Stimulated activated CD8-positive, alpha-beta memory T cell treated with anti-CD3 and anti-CD28 coated beads, Interleukin-4, amount 100 ng/mL, for 48 hours (primary cell): ENCODE results near the gene LDLRAD4.
"Not testable (repeated sequence)": the region's sequence is repeated elsewhere in the genome, so short reads cannot be mapped to it uniquely, and the experiment has no call there.

Experiments
- DNase-seq: peaks from one replicate; pipeline ENCODE4 v3.0.0-alpha.2; 2020

Gene LDLRAD4

GRCh38 chr18:13313006-13313686 is 94.6 kb downstream of the LDLRAD4 start:
- no peak for DNase-seq

DNA sequence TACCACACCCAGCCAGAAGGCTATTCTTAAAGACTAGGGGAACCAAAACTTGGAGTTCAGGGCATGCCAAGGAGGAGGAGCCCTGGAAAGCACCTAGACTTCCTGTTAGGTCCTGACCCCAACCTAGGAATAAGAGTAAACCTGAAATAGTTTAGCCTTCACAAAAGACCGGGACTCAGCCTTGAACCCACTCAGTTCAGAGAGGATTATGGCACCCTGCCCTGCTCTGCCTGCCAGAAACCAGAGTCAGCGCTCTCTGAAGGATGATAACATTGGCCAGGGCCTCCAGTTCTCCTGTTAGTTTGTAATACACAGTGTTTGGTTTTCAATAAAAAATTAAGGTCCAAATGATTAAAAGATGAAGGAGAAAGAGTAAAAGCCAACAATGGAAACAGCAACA is 96.4 kb downstream of the LDLRAD4 start:
- DNase-seq: no peak

DNA sequence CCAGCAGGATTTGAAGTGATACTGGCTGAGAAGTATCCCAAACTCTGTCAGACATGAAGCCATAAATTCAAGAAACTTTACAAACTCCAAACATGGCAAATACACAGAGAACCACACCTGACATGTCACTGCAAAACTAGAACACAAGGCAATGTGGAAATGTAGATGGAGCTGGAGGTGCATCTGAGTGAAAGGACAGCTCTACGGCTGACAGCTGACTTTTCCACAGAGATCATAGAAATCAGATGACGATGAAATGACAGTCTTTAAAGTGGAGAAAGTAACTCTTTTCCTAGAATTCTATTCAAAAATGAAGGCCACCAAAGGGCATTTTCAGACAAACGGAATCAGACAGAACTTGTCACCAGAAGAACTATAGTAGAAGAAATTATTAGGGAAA is 97.5 kb downstream of the LDLRAD4 start:
- no peak for DNase-seq

DNA sequence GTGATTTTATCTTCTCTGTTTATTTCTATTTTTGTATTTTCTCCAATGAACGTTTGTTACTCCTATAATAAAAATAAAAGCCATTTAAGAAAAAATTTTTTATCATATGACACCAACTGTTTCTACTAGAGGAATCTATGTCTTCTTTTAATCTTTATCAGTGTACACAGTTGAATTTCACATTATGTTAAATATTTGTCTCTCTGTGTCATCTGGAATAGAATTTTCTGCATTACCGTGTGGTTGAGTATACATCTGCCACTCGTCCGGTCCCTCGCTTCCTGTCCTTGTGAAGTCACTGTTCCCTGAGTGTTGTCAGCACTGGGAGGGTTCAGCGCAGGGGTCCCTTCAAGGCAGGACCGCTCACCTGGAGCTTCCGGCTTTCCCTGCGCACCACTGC is 99.2 kb downstream of the LDLRAD4 start:
- DNase-seq: no peak

GRCh38 chr18:13318731-13319501 is 100.4 kb downstream of the LDLRAD4 start:
- peak; percentile 39 for DNase-seq

- no peak for DNase-seq
Measured at GRCh38 chr18:13319629-13320028, 101.1 kb downstream of the LDLRAD4 start.

GRCh38 chr18:13320096-13320495 is 101.5 kb downstream of the LDLRAD4 start:
- DNase-seq: no peak

GRCh38 chr18:13320891-13321425 is 102.4 kb downstream of the LDLRAD4 start:
- DNase-seq: no peak

GRCh38 chr18:13321923-13322322 is 103.4 kb downstream of the LDLRAD4 start:
- DNase-seq: no peak

DNA sequence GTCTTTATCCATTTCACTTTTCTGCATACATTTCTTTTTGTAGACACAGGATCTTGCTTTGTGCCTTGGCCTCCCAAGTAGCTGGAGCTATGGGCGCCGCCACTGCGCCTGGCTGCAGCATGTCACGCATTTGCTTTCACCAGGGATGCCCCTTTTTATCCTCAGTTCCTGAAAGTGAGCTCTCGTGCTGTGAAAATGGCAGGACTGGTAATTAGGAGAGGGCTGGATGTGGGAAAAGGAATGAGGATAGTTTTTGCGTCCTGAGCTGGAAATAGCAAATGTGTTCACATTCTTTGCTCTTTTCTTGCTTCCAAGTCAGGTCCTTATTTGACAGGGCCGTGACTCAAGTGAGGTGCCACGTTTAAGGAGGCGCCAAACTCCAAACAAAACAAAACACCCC is 104.6 kb downstream of the LDLRAD4 start:
- no peak for DNase-seq

GRCh38 chr18:13324880-13325279 is 106.3 kb downstream of the LDLRAD4 start:
- no peak for DNase-seq

GRCh38 chr18:13328213-13328612 is 109.7 kb downstream of the LDLRAD4 start:
- DNase-seq: no peak

GRCh38 chr18:13330996-13331395 is 112.4 kb downstream of the LDLRAD4 start:
- DNase-seq: no peak

- DNase-seq: no peak
Measured at GRCh38 chr18:13331846-13332245, 113.3 kb downstream of the LDLRAD4 start.

DNA sequence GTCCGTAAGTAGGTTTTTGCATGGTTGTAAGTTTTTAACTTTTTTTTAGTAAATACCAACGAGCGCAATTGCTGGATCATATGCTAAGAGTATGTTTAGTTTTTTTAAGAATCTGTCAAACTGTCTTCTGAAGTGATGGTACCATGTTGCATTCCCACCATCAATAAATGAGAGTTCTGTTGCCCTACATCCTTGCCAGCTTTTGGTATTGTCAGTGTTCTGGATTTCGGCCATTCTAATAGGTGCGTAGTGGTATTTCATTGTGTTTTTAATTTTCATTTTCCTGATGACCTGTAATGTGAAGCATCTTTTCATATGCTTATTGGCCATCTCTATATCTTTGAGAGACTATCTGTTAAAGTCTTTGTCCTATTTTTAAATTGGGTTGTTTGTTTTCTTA is 114.3 kb downstream of the LDLRAD4 start:
- no peak for DNase-seq

DNA sequence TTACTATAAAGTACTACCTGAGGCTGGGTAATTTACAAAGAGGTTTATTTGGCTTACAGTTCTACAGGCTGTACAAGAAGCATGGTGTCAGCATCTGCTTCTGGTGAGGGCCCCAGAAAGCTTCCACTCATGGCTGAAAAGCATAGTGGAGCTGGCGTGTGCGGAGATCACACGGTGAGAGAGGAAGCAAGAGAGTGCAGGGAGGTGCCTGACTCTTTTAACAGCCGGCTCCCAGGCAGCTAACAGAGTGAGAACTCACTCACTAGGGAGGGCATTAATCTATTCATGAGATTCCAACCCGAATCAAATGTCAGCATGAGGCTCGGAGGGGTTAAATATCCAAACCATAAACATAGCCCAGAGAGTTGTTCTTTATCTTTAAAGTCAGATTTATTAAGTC is 117.3 kb downstream of the LDLRAD4 start:
- DNase-seq: no peak

GRCh38 chr18:13336841-13337240 is 118.3 kb downstream of the LDLRAD4 start:
- no peak for DNase-seq

DNA sequence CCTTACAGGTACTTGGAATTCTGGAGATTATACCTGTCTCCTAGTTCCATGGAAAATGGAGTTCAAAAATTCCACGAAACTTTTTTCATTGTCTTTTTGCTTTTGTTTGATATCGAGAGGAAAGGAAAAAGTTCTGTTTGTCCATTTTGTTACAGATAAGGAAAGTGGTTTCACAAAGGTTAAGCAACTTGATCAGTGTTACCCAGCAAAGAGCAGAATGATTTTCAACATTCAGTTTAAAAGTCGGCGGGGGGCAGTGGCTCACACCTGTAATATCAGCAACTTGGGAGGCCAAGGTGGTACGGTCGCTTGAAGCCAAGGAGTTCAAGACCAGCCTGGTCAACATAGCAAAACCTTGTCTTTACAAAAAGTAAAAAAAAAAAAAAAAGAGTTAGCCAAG is 118.8 kb downstream of the LDLRAD4 start:
- DNase-seq: no peak

DNA sequence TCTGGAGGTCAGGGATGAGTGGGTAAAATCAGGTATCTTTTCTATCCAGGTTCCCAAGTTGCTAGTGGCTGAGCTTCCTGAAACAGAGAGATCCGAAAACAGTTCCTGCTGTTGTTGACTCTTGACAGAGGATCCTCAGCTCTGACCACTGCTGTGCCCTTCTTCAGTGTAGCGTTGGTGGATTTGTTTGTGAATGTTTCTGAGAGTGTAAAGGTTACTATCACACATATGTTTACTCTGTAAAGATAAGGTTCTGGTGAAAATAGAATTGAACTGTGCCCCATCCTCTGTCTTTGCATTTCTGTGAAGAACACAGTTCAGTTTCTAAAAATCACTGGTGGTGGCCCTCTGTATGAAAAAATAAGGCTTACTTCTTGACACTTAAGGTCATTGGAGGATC is 119.8 kb downstream of the LDLRAD4 start:
- no peak for DNase-seq

- no peak for DNase-seq
Measured at GRCh38 chr18:13339653-13340052, 121.1 kb downstream of the LDLRAD4 start.

GRCh38 chr18:13346449-13346848 is 127.9 kb downstream of the LDLRAD4 start:
- not testable (repeated sequence) for DNase-seq

DNA sequence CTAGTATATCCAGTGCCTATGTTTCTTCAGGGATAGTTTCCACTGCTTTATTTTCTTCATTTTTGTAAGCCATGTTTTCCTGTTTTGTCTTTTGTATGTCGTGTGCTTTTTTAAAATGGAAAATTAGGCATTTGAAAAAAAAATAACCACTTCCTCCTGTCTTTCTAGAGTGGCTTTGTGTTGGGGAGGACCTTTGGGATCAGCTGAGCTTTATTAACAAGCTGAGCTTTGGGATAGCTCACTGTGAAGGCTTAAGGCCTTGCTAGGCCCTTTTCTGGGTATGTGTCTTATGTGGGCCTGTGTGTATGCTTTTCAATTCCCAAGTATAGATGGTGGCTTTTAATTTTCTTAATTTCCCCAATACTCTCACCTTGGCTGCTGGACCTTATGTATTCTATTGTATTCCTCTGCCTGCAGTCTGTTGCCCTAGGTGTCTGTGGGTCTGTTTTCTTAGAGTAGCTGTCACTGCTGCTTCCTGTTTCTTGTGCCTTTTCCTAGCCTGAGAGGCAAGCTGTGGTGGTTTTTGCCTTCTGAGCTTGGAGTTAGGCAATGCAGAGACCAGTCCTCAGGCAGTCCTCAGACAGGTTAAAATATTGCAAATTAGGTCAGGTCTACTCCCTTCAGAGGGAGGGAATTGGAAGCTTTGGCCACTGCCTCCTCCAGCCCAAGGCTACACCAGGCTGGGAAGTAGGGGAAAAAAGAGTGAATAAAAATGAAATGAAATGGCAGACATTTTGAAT is 134.7 kb downstream of the LDLRAD4 start:
- no peak for DNase-seq

DNA sequence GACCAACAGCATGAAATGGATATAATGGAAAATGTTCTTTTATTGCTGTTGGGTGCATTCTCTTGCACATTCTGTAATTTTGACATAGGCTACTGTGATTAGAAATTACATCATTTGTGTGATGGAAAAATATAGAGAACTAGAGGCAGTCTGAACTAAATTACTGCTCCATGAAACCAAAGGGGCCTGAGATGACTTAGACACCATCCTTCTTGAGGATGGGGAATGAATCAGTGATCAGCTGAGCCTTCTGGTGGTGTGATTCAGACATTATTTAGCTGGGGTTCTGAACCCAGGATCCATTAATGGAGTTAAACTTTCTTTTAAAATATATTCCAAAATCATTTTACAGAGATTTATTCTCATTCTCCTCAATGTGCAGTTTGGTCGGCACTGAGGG is 135.8 kb downstream of the LDLRAD4 start:
- no peak for DNase-seq

DNA sequence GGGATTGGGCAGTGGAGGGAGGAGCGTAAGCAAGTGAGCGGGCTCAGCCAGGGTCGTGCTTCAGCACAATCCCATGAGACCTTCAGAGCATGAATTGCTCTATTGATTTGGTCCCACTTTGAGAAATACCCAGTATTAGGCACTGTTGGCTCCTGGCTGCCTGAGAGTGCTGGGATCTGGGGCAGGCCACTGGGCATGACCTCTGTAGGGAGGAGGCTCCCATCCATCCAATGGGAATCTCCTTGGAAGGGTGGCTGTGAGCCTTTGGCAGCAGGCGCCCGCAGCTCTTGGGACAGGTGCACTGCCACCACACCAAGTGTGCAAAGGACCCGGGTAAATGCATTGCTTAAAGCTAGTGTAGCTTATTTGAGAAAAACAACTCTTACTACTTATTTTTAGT is 137.5 kb downstream of the LDLRAD4 start:
- no peak for DNase-seq
